Limb (tissue), 2 donors: Measurements from ENCODE around the gene EHBP1.
"Not testable (repeated sequence)": the region's sequence is repeated elsewhere in the genome, so short reads cannot be mapped to it uniquely, and the experiment has no call there.

ENCODE experiments used
- DNase-seq, 2 donors: peaks; one replicate each; pipeline ENCODE4 v3.0.0-alpha.2; 2016; ENCODE audit errors: extremely low spot score in 2 of 2

EHBP1 gene

DNA sequence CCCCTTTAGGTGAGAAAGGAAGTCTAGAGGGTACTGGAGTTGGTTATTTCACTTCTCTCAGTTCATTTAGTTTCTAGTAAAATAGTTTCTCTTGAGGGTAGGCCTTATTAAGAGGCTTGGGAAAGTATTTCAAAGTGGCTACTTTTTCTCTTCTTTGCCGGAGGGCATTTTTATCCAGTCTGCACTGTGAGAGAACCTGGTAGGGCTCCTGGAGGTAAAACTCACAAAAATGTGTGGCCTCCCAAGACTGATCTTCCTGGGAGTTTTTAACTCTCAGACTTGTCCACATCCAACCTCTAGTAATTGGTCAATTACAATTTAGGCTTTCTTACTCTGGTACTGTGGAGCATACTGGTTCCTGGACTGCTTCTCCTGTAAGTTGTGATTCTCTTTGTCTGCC, 28.0 kb downstream of the EHBP1 start:
- no peak for DNase-seq

DNA sequence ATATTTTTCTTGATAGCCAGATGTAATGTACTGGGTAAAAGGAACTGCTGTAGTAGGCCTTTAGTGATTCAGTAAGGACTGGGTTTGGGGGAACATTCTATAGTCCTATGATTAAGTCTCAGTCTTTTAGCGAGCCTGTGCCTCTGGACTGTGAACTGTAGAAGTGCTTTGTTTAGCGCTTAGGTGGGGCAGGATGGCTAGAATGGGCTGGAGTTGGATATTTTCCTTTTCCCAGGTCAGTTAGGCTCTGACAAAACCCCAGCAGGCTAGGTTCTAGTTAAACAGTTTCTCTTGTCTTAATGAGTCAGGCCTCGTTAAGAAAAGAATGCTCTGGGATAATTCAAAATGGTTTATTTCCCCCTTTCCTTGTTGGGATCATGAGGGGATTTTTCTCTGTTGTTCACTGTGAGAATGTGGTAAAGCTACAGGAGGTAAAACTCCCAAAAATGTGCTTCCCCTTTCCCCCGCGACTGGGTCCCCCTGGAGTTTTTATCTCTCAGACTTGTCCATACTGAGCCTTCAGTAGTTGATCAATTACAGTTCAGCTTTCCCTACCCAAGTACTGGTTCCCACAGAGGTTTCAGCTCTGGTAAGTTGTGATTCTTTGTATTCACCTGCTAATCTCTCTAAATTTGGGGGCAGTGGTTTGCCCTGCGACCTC, 31.5 kb downstream of the EHBP1 start:
- no peak for DNase-seq

- no peak for DNase-seq
Observed at GRCh38 chr2:62738981-62739936, 33.7 kb downstream of the EHBP1 start.

- no peak for DNase-seq
Observed at GRCh38 chr2:62740221-62740620, 34.7 kb downstream of the EHBP1 start.

DNA sequence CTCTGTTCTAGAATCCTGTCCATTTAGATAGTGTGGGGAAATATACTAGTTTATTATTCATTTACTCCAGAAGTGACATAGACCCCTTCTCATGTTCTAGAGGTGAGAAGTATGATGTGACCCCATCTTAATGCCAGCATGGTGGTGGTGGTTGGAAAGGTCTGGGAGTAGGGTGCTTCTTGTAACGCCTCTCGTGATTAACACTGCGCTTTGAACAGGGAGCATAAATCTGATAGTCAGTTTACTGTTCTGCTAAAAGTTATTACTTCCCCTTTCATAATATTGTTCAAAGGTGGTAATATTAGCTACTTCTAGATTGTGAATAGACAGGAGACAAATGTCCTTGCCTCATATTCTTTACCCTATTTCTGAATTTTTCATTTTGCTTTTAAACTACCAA, 35.6 kb downstream of the EHBP1 start:
- DNase-seq = no peak

- DNase-seq = no peak
Observed at GRCh38 chr2:62741954-62742722, 36.6 kb downstream of the EHBP1 start.

- DNase-seq = no peak
Observed at GRCh38 chr2:62743506-62743905, 38.0 kb downstream of the EHBP1 start.

- no peak for DNase-seq
Observed at GRCh38 chr2:62744603-62745002, 39.1 kb downstream of the EHBP1 start.

DNA sequence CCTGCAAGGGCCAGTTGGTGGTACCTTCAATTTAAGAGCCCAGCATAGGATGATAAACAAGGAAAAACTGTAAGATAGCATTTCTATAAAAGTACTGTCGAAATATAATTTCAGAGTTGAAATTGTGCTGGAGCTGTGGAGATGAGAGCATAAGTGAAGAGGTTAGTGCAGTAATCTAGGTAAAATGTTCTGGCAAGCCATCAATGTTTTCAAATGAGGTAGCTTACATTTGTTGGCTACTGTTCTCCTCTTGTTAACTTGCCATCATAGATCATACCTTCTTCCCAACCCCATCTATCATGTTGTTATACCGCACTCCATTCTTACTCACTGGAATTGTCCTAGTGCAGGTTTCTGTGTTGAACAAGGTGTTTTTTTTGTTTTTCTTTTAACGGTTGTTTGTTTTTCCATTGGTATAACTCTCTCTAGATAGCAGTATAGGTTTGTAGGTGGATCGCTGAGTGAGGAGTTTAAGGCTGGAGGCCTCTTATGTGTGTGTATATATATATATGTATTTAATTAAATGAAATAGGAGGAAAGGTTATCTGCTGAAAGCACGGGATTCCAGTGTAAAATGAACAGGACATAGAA, 40.5 kb downstream of the EHBP1 start:
- no peak for DNase-seq

GRCh38 chr2:62747169-62747568, 41.7 kb downstream of the EHBP1 start:
- no peak for DNase-seq

- no peak for DNase-seq
Observed at GRCh38 chr2:62747876-62748275, 42.4 kb downstream of the EHBP1 start.

- DNase-seq = not testable (repeated sequence)
Observed at GRCh38 chr2:62749111-62749510, 43.6 kb downstream of the EHBP1 start.

DNA sequence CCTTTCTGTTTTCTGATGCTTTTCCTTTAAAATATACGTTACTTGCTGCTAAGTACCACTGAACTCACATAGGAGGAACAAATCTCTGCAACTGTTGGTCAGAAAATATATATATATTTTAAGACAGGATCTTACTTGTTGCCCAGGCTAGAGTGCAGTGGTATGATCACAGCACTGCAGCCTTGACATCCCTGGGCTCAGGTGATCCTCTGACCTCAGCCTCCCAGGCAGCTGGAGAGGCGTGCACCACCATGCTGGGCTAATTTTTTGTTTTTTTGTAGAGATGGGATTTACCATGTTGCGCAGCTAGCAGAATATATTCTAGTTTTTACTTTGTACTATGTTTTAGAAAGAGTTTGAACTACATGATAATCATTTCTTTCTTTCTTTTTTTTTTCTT, 51.5 kb downstream of the EHBP1 start:
- no peak for DNase-seq

GRCh38 chr2:62760026-62760425, 54.5 kb downstream of the EHBP1 start:
- no peak for DNase-seq

DNA sequence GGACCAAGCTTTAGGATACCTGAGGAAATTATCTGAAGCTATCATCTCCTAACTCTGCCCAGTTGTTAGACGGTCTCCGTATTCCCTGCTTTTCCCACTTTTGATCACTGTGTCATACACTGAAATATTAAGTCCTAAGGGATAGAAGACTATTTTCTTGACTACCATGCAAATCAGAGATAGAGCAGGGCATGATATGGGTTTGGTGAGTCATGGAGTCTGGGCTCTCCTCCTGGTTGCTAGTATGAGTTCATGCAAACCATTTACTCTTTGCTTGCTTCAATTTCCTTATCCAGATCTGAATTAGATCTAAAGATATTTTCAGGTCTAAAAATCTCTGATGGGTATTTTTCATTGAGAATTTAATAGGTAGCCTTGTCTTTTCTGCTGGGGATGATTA, 55.0 kb downstream of the EHBP1 start:
- DNase-seq = no peak

- DNase-seq = no peak
Observed at GRCh38 chr2:62765619-62766376, 60.3 kb downstream of the EHBP1 start.

DNA sequence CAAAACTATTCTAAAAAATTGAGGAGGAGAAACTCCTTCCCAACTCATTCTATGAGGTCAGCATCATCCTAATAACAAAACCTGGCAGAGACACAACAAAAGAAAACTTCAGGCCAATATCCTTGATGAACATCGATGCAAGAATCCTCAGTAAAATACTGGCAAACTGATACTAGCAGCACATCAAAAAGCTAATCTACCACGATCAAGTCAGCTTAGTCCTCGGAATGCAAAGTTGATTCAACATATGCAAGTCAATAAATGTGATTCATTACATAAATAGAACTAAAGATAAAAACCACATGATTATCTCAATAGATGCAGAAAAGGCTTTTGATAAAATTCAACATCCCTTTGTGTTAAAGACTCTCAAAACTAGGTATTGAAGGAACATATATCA, 63.1 kb downstream of the EHBP1 start:
- no peak for DNase-seq

GRCh38 chr2:62770629-62771028, 65.1 kb downstream of the EHBP1 start:
- DNase-seq = no peak

DNA sequence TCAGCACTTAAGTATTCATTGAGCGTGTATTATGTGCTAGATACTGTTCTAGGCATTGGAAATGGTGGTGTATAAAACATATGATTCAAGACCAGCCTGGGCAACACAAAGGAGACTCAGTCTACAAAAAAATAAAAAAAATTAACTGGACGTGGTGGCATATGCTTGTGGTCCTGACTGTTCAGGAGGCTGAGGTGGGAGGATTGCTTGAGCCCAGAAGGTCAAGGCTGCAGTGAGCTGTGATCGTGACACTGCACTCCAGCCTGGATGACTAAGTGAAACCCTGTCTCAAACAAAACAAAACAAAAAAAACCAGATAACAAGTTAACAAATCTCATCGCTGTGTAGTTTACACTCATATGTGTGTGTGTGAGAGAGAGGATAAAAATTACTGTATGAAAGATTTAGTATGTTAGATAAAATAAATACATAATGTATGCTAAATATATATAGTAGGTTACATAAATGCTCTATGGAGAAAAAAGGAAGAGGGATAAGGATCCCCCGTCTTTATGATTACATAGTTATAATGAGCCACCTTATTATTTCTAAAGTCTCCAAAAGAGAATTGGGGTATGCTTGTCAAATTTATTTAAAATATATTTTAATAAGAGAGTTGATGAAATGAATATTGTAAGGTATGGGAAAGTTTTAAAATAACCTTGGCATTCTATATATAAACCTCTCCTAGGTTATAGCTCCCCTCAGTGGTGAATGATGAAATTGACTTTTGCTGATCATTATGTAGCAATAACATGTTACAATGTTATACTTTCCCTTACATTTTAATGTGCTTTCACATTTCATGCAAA, 69.2 kb downstream of the EHBP1 start:
- DNase-seq = peak in 1 of 2 donors; percentile 69

- DNase-seq = no peak
Observed at GRCh38 chr2:62775367-62775668, 69.8 kb downstream of the EHBP1 start.
